Astrocyte of the cerebellum (primary cell): Measurements from ENCODE around the gene CTTNBP2.

Source experiments
- DNase-seq: peaks from one replicate; pipeline ENCODE4 v3.0.0-alpha.2; 2011; ENCODE audit warnings: low read depth
- H3K4me3 ChIP-seq: 2 replicates; pipeline ENCODE4 v1.5.1; 2011; ENCODE audit warnings: mild to moderate bottlenecking, low read depth, low read length, moderate library complexity
- CTCF ChIP-seq: IDR thresholded peaks from 2 replicates; pipeline ENCODE4 v1.5.1; 2012; ENCODE audit warnings: low read length, low read depth, moderate library complexity, mild to moderate bottlenecking; ENCODE audit errors: missing control alignments
- in situ Hi-C: cut with HindIII; loops from 2 replicates; pipeline ENCODE4 v1.10.0; 2017; ENCODE audit warnings: low sequenced_read_pairs

Gene CTTNBP2

GRCh38 chr7:117771756-117772155 is 101.5 kb downstream of the CTTNBP2 start:
- no peak overlapping the region for H3K4me3 ChIP-seq
- in situ Hi-C loops: no loop called here
- DNase-seq: no peak
- TF ChIP-seq CTCF: no peak

GRCh38 chr7:117769085-117769484 is 104.2 kb downstream of the CTTNBP2 start:
- in situ Hi-C loops: no loop called here
- H3K4me3 ChIP-seq: no peak overlapping the region
- no peak for DNase-seq
- TF ChIP-seq CTCF: no peak

GRCh38 chr7:117767951-117768350 is 105.3 kb downstream of the CTTNBP2 start:
- no peak for DNase-seq
- no peak for TF ChIP-seq CTCF
- in situ Hi-C loops: no loop called here
- no peak overlapping the region for H3K4me3 ChIP-seq

GRCh38 chr7:117766913-117767312 is 106.3 kb downstream of the CTTNBP2 start:
- in situ Hi-C loops: no loop called here
- no peak for TF ChIP-seq CTCF
- DNase-seq: no peak
- no peak overlapping the region for H3K4me3 ChIP-seq

GRCh38 chr7:117764031-117764430 is 109.2 kb downstream of the CTTNBP2 start:
- no peak for TF ChIP-seq CTCF

GRCh38 chr7:117762055-117762454 is 111.2 kb downstream of the CTTNBP2 start:
- no peak for DNase-seq
- in situ Hi-C loops: no loop called here
- H3K4me3 ChIP-seq: no peak overlapping the region
- TF ChIP-seq CTCF: no peak

More at GRCh38 chr7:117764031-117764430, 109.2 kb downstream of the CTTNBP2 start:
- in situ Hi-C loops: no loop called here
- no peak for DNase-seq
- H3K4me3 ChIP-seq: no peak overlapping the region
